Glutamatergic neuron (in vitro differentiated cells): Measurements from ENCODE around the gene GUCY2D. TPM values are rescaled to one million over a fixed set of nuclear protein-coding genes. Genes with fewer than 3 reads are reported as not detected.

Source experiments
- DNase-seq: peaks from one replicate; pipeline ENCODE4 v3.0.0; 2022
- H3K27ac Mint-ChIP-seq: one replicate; pipeline ENCODE4 v1.8.0; 2020; ENCODE audit warnings: mild to moderate bottlenecking, mixed read lengths, inconsistent platforms; ENCODE audit not compliant: unreplicated experiment
- H3K27me3 Mint-ChIP-seq: one replicate; pipeline ENCODE4 v1.8.0; 2020; ENCODE audit warnings: mild to moderate bottlenecking, moderate library complexity, mixed read lengths, inconsistent platforms; ENCODE audit not compliant: unreplicated experiment
- H3K36me3 Mint-ChIP-seq: one replicate; pipeline ENCODE4 v1.8.0; 2020; ENCODE audit warnings: mild to moderate bottlenecking, mixed read lengths, inconsistent platforms; ENCODE audit not compliant: unreplicated experiment
- H3K4me1 Mint-ChIP-seq: one replicate; pipeline ENCODE4 v1.8.0; 2020; ENCODE audit warnings: mild to moderate bottlenecking, low read depth, mixed read lengths, inconsistent platforms; ENCODE audit not compliant: unreplicated experiment
- H3K4me3 Mint-ChIP-seq: one replicate; pipeline ENCODE4 v1.8.0; 2020; ENCODE audit warnings: mild to moderate bottlenecking, mixed read lengths, inconsistent platforms; ENCODE audit not compliant: unreplicated experiment
- H3K9me3 Mint-ChIP-seq: one replicate; pipeline ENCODE4 v1.8.0; 2020; ENCODE audit warnings: mild to moderate bottlenecking, moderate library complexity, mixed read lengths, inconsistent platforms; ENCODE audit not compliant: unreplicated experiment
- total RNA-seq: library from RNA; stranded (reverse); fragmentation: NEBNext Ultra II Directional; extraction: Animal tissue kit (Norgen Biotek cat#: 25700); gene quantifications from one replicate; pipeline ENCODE4 v1.2.1, GENCODE V29; 2021; ENCODE audit not compliant: unreplicated experiment
- TF ChIP-seq, protein P1 (sequence below): fragments of 200-600 bp; sonication (generic); IDR thresholded peaks from one replicate; pipeline ENCODE4 v1.5.0; 2021; ENCODE audit not compliant: partially characterized antibody, unreplicated experiment

GUCY2D gene
- total RNA-seq, 1 donor from 2014 or later = not detected

DNA sequence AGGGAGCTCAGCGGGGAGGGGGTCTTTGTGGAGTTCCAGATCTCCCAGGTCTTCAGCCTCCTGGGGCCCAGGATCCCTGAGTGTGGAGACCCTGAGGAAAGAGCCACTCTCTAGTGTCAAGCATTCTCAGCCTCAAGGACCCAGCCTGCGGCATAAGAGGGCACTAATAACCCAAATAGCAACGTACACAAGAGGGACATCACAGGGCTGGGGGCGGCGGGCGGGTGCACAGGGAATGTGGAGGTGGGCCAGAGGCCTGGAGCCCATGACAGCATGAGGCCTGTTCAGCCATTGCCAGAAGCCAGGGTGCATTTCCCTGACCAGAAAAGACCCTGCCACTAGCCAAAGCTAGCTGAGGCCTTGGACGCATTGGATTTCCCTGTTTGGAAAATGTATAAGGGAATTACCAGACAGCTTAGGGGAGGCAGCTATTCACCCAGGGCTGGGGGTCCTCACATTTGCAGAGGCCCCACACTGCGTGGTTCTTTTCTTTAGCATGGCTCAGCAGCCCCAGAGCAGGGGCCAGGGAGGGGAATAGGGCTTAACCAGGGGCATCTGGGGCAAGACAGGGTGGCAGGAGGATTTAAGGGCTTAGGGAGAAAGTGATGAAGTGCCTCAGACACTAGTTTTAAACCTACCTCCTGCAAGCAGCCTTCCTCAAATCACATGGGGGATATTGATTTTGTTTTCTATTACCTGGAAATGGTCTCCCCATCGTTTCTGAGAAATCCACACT is 22.9 kb downstream of the GUCY2D start:
- H3K27ac Mint-ChIP-seq = no peak overlapping the region
- TF ChIP-seq, protein P1, sequence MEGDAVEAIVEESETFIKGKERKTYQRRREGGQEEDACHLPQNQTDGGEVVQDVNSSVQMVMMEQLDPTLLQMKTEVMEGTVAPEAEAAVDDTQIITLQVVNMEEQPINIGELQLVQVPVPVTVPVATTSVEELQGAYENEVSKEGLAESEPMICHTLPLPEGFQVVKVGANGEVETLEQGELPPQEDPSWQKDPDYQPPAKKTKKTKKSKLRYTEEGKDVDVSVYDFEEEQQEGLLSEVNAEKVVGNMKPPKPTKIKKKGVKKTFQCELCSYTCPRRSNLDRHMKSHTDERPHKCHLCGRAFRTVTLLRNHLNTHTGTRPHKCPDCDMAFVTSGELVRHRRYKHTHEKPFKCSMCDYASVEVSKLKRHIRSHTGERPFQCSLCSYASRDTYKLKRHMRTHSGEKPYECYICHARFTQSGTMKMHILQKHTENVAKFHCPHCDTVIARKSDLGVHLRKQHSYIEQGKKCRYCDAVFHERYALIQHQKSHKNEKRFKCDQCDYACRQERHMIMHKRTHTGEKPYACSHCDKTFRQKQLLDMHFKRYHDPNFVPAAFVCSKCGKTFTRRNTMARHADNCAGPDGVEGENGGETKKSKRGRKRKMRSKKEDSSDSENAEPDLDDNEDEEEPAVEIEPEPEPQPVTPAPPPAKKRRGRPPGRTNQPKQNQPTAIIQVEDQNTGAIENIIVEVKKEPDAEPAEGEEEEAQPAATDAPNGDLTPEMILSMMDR = no peak

DNA sequence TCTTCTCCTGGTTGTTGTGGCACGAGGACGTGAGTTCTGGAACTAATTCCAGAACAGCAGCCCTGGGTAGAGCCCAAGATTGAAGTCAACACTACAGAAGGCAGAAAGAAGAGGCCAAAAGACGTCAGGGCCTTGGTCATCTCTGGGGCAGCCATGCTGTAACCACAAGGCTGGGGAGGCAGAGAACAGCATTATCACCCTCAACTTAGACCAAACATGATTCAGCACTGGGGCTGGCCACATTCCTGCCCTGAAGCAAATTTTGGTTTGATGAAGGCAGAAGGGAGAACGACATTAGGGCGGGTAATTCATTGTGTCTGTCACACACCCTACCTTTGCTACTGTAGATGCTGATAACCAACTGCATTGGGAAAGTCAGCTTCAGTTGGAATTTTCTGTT is 26.7 kb downstream of the GUCY2D start:
- TF ChIP-seq, protein P1 = no peak
- Mint-ChIP-seq H3K27ac (no peak overlapping the region), H3K36me3 (no peaks in the 10 kb centered on the region), H3K27me3 (peaks cover 2% of the 10 kb centered on the region), H3K4me1 (no peaks in the 10 kb centered on the region), H3K9me3 (peaks cover 2% of the 10 kb centered on the region), H3K4me3 (no peak overlapping the region)
- DNase-seq = no peak

More for the DNA sequence above, 22.9 kb downstream of the GUCY2D start:
- Mint-ChIP-seq H3K36me3 (no peaks in the 10 kb centered on the region), H3K27me3 (peaks cover 11% of the 10 kb centered on the region), H3K4me3 (no peak overlapping the region), H3K9me3 (peaks cover 1% of the 10 kb centered on the region), H3K4me1 (no peaks in the 10 kb centered on the region)
- no peak for DNase-seq

DNA sequence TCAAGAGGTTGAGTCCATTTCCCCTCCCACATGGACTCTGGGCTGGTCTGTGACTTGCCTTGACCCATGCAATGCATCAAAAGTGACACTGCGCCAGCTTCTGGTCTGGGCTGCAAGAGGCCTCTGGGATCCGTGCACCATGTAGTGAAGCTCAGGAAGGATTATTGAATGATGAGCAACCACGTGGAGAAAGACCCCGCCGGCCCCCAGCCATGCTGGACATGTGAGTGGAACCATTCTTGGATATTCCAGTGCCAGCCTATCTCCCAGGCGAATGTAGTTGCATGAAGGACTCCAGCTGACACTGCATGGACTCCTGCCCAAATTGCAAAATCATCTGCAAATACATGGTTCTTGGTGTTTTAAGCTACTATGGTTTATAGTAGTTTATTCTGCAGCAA is 28.8 kb downstream of the GUCY2D start:
- H3K4me1 Mint-ChIP-seq = no peaks in the 10 kb centered on the region
- peaks cover 2% of the 10 kb centered on the region for H3K27me3 Mint-ChIP-seq
- H3K36me3 Mint-ChIP-seq = no peaks in the 10 kb centered on the region
- DNase-seq = no peak
- no peak overlapping the region for H3K27ac Mint-ChIP-seq
- TF ChIP-seq, protein P1 = no peak
- no peak overlapping the region for H3K4me3 Mint-ChIP-seq
- H3K9me3 Mint-ChIP-seq = peaks cover 2% of the 10 kb centered on the region

DNA sequence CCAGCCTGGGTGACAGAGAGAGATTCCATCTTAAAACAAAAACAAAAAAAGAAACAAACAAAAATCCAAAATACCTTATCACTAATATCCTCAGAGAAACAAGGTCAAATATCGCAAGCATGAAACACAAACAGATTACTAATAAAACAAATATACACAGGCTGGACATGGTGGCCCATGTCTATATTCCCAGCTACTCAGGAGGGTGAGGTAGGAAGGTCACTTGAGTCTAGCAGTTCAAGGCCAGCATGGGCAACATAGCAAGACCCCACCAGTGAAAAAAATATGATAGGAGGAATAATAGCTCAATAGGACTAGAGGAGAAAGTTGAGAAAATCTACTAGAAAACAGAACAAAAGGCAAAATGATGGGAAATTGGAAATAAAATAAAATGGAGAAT is 29.5 kb downstream of the GUCY2D start:
- Mint-ChIP-seq H3K27ac (no peak overlapping the region), H3K4me3 (no peak overlapping the region), H3K27me3 (peaks cover 2% of the 10 kb centered on the region), H3K4me1 (no peaks in the 10 kb centered on the region), H3K9me3 (peaks cover 2% of the 10 kb centered on the region), H3K36me3 (no peaks in the 10 kb centered on the region)
- TF ChIP-seq, protein P1 = no peak
- DNase-seq = no peak

DNA sequence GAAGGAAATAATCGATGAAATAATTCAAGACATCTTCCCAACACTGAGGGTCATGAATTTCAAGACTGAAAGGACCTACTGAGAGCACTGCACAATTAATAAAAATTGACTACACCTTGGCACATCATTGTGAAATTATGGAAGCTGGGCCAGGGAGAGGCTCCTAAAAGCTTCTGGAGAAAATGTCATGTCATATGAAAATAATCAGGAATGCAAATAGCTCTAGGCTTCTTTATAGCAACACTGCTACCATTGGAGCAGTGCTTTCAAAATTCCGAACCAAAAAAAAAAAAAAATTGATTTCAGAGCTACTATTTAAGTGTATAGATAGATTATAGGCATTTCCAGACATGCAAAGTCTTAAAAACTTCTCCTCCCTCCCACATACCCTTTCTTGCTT is 30.0 kb downstream of the GUCY2D start:
- peaks cover 2% of the 10 kb centered on the region for H3K27me3 Mint-ChIP-seq
- H3K27ac Mint-ChIP-seq = no peak overlapping the region
- peaks cover 2% of the 10 kb centered on the region for H3K9me3 Mint-ChIP-seq
- H3K36me3 Mint-ChIP-seq = no peaks in the 10 kb centered on the region
- TF ChIP-seq, protein P1 = no peak
- no peaks in the 10 kb centered on the region for H3K4me1 Mint-ChIP-seq
- DNase-seq = no peak
- H3K4me3 Mint-ChIP-seq = no peak overlapping the region
